ENCODE data around the gene AMER2. TPM values are rescaled to one million over a fixed set of nuclear protein-coding genes. Genes with fewer than 3 reads are reported as not detected.
A peak's percentile ranks its signal among the peaks of the same experiment; 100 is the strongest.

Gene AMER2
- total RNA-seq (2014; rRNA removed; shearing (Covaris generic)): 0.62 and 0.76 TPM in 2 replicates
- 0.23 and 0.31 TPM in 2 replicates for polyA plus RNA-seq (2016; fragmentation: Nextera tagmentation; extraction: Ambion mirVana)
- long read RNA-seq: 0 reads

DNA sequence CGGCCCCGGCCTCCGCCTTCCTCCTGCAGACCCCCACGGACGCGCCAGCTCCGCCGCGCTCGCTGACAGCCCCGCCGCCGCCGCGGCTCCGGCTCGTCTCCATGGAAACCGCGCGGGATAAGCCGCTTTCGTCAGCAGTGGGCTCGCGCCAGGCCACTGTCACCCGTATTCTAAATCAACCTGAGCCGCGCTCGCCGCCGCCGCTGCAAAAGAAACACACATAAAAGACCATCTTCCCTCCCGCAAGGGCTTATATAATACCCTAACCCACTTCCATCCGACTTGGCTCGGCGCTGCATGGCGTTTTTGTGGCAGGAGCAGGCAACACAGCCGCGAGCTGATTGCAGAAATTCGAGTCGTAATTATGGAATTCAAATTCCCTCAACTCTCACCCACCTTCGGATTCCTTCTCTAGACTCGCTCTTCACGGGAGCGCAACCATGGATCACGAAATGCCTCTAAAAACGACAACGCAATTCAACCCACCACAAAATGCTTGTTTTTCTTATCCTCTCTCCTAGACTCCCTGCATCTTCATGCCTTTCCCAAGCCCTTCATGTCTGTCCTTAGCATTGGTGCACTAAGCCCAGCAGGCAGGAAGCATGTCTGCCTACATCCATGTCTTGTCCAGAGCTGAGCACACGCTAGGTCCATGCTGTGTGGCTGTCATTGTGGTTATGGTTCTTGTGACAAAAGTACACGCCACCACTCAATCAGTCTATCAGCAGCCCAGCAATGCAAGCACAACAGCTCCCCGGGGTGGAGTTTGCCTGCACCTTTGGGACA lies at the start of gene AMER2:
Gene AMER2, minus strand, starts transcription at position 772 of the 786 bp plus-strand sequence. Its CDS starts 669 bp downstream, at position 103.
- Mint-ChIP-seq H3K9me3 (peaks cover 9% of the 10 kb centered on the region; the same call in 1 of the 3 replicates), H3K4me3 (peak within 1 kb of the TSS; percentile 83), H3K4me1 (peaks cover 21% of the 10 kb centered on the region), H3K36me3 (ENCODE audit: low read depth) (no peaks in the 10 kb centered on the region; the same call in 2 of the 3 replicates), H3K27ac (no peak within 1 kb of the TSS), H3K27me3 (ENCODE audit: insufficient read depth, low read depth, poor library complexity) (peaks cover 49% of the 10 kb centered on the region)
- H3K4me1 ChIP-seq (ENCODE audit: insufficient read depth): peaks cover 28% of the 10 kb centered on the region
- H3K4me2 ChIP-seq: peak within 1 kb of the TSS; percentile 89
- peak within 1 kb of the TSS; percentile 75 for H3K4me3 ChIP-seq
- H3K27ac ChIP-seq (ENCODE audit: low read depth): no peak within 1 kb of the TSS
- DNase-seq (ENCODE audit: low spot score) (peak; percentile 37), ATAC-seq (peak; percentile 15; the same call in 2 of the 3 replicates)
- H3F3A ChIP-seq (replicated peaks; ENCODE audit: low read depth): no peaks in the 10 kb centered on the region
- peaks cover 57% of the 10 kb centered on the region for H3K27me3 ChIP-seq (ENCODE audit: insufficient read depth)
- H2AFZ ChIP-seq: peak within 1 kb of the TSS; percentile 86
- H3K36me3 ChIP-seq (ENCODE audit: insufficient read depth): no peaks in the 10 kb centered on the region; the same call in 1 of the 2 replicates
- H4K20me1 ChIP-seq (replicated peaks; ENCODE audit: insufficient read depth): no peaks in the 10 kb centered on the region
- no peaks in the 10 kb centered on the region for H3K79me2 ChIP-seq (replicated peaks; ENCODE audit: insufficient read depth)
- no peak for TF ChIP-seq JUNB (IDR thresholded peaks at IDR 0.05; ENCODE audit: unreplicated experiment)
- TF ChIP-seq EZH2phosphoT487 (IDR thresholded peaks at IDR 0.05; ENCODE audit: unreplicated experiment): peak; percentile 54
- TF ChIP-seq EZH2 (IDR thresholded peaks at IDR 0.05; ENCODE audit: low read depth, unreplicated experiment): peak; percentile 85
- peaks cover 2% of the 10 kb centered on the region; the same call in 1 of the 2 replicates for H3K9me2 ChIP-seq (ENCODE audit: insufficient read depth)

DNA sequence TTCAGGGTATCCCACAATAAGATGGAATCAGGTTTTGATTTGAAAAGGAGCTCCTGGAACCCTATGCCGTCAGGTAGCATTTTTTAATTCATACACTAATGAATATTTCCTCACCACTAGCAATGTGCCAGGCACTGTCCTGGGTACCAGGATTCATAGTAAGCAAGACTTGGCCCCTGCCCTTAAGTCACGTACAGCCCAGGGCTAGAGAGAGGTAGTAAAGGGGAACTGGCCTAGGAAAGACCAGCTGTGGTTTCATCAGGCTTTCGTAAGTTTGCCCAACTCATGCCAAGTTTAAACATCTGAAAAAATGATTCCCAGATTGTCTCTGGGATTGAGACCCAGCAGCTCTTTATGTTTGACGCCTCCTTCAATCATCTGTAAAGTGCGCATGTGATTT lies 45.9 kb upstream of the AMER2 start:
- Histone ChIP-seq H3F3A (replicated peaks; ENCODE audit: low read depth) (no peaks in the 10 kb centered on the region), H3K36me3 (ENCODE audit: insufficient read depth) (no peaks in the 10 kb centered on the region), H3K4me2 (no peak overlapping the region), H3K9me2 (ENCODE audit: insufficient read depth) (no peaks in the 10 kb centered on the region; the same call in 1 of the 2 replicates), H3K27me3 (ENCODE audit: insufficient read depth) (no peaks in the 10 kb centered on the region), H3K27ac (ENCODE audit: low read depth) (no peak overlapping the region), H2AFZ (peak overlapping the region; percentile 73), H3K79me2 (replicated peaks; ENCODE audit: insufficient read depth) (no peaks in the 10 kb centered on the region), H4K20me1 (replicated peaks; ENCODE audit: insufficient read depth) (no peaks in the 10 kb centered on the region), H3K4me3 (no peak overlapping the region), H3K4me1 (ENCODE audit: insufficient read depth) (peaks cover 12% of the 10 kb centered on the region)
- Mint-ChIP-seq H3K9me3 (no peaks in the 10 kb centered on the region), H3K27ac (no peak overlapping the region), H3K36me3 (ENCODE audit: low read depth) (no peaks in the 10 kb centered on the region), H3K27me3 (ENCODE audit: insufficient read depth, low read depth, poor library complexity) (peaks cover 3% of the 10 kb centered on the region), H3K4me3 (no peak overlapping the region), H3K4me1 (peaks cover 11% of the 10 kb centered on the region)
- DNase-seq (ENCODE audit: low spot score): no peak
- no peak for ATAC-seq
- TF ChIP-seq, protein P1, sequence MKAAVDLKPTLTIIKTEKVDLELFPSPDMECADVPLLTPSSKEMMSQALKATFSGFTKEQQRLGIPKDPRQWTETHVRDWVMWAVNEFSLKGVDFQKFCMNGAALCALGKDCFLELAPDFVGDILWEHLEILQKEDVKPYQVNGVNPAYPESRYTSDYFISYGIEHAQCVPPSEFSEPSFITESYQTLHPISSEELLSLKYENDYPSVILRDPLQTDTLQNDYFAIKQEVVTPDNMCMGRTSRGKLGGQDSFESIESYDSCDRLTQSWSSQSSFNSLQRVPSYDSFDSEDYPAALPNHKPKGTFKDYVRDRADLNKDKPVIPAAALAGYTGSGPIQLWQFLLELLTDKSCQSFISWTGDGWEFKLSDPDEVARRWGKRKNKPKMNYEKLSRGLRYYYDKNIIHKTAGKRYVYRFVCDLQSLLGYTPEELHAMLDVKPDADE (IDR thresholded peaks at IDR 0.05): no peak
- TF ChIP-seq, protein P2, sequence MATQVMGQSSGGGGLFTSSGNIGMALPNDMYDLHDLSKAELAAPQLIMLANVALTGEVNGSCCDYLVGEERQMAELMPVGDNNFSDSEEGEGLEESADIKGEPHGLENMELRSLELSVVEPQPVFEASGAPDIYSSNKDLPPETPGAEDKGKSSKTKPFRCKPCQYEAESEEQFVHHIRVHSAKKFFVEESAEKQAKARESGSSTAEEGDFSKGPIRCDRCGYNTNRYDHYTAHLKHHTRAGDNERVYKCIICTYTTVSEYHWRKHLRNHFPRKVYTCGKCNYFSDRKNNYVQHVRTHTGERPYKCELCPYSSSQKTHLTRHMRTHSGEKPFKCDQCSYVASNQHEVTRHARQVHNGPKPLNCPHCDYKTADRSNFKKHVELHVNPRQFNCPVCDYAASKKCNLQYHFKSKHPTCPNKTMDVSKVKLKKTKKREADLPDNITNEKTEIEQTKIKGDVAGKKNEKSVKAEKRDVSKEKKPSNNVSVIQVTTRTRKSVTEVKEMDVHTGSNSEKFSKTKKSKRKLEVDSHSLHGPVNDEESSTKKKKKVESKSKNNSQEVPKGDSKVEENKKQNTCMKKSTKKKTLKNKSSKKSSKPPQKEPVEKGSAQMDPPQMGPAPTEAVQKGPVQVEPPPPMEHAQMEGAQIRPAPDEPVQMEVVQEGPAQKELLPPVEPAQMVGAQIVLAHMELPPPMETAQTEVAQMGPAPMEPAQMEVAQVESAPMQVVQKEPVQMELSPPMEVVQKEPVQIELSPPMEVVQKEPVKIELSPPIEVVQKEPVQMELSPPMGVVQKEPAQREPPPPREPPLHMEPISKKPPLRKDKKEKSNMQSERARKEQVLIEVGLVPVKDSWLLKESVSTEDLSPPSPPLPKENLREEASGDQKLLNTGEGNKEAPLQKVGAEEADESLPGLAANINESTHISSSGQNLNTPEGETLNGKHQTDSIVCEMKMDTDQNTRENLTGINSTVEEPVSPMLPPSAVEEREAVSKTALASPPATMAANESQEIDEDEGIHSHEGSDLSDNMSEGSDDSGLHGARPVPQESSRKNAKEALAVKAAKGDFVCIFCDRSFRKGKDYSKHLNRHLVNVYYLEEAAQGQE (IDR thresholded peaks at IDR 0.05; ENCODE audit: unreplicated experiment): no peak
- TF ChIP-seq EZH2phosphoT487 (IDR thresholded peaks at IDR 0.05; ENCODE audit: unreplicated experiment): no peak
- TF ChIP-seq CREB1 (CRISPR knock-in tag; IDR thresholded peaks at IDR 0.05; ENCODE audit: low read depth): no peak
- TF ChIP-seq ZNF114 (CRISPR knock-in tag; IDR thresholded peaks at IDR 0.05): no peak
- no peak for TF ChIP-seq ZNF331 (CRISPR knock-in tag; IDR thresholded peaks at IDR 0.05; ENCODE audit: low read depth)
- TF ChIP-seq EZH2 (IDR thresholded peaks at IDR 0.05; ENCODE audit: low read depth, unreplicated experiment): no peak
- TF ChIP-seq, protein P3, sequence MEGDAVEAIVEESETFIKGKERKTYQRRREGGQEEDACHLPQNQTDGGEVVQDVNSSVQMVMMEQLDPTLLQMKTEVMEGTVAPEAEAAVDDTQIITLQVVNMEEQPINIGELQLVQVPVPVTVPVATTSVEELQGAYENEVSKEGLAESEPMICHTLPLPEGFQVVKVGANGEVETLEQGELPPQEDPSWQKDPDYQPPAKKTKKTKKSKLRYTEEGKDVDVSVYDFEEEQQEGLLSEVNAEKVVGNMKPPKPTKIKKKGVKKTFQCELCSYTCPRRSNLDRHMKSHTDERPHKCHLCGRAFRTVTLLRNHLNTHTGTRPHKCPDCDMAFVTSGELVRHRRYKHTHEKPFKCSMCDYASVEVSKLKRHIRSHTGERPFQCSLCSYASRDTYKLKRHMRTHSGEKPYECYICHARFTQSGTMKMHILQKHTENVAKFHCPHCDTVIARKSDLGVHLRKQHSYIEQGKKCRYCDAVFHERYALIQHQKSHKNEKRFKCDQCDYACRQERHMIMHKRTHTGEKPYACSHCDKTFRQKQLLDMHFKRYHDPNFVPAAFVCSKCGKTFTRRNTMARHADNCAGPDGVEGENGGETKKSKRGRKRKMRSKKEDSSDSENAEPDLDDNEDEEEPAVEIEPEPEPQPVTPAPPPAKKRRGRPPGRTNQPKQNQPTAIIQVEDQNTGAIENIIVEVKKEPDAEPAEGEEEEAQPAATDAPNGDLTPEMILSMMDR (conservative IDR thresholded peaks at IDR 0.05; ENCODE audit: low read depth in 2 of 2): no peak
- TF ChIP-seq STAT1 (IDR thresholded peaks at IDR 0.05; ENCODE audit: unreplicated experiment): no peak
- no peak for TF ChIP-seq NANOG (IDR thresholded peaks at IDR 0.05; ENCODE audit: borderline replicate concordance)
- TF ChIP-seq POLR2AphosphoS5 (IDR thresholded peaks at IDR 0.05; ENCODE audit: low read depth): no peak

Measured in GM23338 (cell line).